Measurements from ENCODE around the gene SMAP2.
"Not testable (repeated sequence)": the region's sequence is repeated elsewhere in the genome, so short reads cannot be mapped to it uniquely, and the experiment has no call there.

SMAP2 gene

GRCh38 chr1:40373323-40374283 is at the start of gene SMAP2:
SMAP2 (plus strand) TSS chr1:40373727; CDS start chr1:40374121, 394 bp downstream.
- peak; percentile 75 for DNase-seq (ENCODE audit: low read depth, low spot score)

DNA sequence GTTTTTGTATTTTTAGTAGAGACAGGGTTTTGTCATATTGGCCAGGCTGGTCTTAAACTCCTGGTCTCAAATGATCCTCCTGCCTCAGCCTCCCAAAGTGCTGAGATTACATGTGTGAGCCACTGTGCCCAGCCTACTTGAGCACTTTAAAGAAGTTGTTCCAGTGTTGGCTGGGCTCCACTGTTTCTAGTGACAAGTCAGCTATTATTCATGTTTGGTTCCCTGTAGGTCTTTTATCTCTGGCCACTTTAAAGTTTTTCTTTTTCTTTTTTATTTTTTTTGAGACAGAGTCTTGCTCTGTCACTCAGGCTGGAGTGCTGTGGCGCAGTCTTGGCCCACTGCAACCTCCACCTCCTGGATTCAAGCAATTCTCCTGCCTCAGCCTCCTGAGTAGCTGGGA is 42.1 kb upstream of the SMAP2 start:
- DNase-seq (ENCODE audit: low read depth, low spot score): not testable (repeated sequence)

DNA sequence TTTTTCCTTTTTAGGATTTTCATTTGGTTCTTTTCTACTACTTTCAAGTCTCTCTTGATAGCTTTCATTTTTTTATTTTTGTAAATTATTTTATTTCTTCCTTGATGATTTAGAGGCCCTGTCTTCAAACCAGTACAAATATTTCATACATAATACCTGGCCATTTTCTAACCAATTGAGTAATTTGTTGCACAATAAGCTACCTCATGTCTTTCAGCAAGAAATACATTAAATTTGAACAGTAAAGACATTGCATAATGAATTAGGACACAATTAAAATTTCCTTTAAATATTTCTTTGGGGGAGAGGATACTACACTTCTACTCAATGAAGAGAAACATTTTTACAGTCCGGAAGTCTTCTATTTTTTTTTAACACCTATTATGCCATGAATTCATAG is 40.8 kb upstream of the SMAP2 start:
- no peak for DNase-seq (ENCODE audit: low read depth, low spot score)

DNA sequence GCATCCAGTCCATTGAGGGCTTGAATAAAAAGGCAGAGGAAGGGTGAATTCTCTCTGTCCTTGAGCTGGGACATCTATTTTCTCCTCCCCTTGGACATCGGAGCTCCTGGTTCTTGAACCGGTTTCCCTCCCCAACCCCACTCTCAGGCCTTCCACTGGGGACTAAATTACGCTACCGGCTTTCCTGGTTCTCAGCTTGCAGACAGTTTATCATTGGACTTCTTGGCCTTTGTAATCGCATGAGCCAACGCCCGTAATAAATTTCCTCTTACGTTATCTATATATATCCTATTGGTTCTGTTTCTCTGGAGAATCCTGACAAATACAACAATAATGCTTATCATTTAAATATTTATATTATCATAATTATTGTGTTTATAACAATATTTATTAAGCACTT is 36.1 kb upstream of the SMAP2 start:
- no peak for DNase-seq (ENCODE audit: low read depth, low spot score)

DNA sequence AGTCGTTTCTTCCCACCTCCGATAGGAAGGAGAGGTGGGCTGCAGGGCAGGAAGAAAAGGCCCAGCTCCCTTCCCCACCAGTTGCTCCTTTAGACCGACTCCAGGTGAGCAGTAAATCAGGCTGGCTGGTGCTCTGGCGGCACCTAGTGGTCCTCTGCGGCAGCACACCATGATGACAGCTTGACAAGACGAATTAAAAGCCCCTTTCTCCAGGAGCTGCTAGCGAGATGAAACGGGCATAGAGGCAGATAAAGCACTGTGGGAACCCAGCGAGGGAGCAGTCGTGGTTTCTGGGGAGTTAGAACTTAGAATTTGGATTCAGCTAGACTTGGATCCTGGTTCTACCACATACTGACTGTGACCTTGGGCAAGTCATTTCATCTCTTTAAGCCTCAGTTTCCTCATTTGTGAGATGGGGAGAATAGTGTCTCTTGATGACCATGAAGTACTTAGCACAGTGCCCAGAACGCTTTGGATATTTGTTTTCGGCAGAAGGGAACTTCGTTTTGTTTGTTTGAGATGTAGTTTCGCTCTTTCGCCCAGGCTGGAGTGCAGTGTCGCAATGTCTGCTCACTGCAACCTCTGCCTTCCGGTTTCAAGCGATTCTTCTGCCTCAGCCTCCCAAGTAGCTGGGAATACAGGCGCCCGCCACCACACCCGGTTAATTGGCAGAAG is 34.6 kb upstream of the SMAP2 start:
- peak; percentile 47 for DNase-seq (ENCODE audit: low read depth, low spot score)

DNA sequence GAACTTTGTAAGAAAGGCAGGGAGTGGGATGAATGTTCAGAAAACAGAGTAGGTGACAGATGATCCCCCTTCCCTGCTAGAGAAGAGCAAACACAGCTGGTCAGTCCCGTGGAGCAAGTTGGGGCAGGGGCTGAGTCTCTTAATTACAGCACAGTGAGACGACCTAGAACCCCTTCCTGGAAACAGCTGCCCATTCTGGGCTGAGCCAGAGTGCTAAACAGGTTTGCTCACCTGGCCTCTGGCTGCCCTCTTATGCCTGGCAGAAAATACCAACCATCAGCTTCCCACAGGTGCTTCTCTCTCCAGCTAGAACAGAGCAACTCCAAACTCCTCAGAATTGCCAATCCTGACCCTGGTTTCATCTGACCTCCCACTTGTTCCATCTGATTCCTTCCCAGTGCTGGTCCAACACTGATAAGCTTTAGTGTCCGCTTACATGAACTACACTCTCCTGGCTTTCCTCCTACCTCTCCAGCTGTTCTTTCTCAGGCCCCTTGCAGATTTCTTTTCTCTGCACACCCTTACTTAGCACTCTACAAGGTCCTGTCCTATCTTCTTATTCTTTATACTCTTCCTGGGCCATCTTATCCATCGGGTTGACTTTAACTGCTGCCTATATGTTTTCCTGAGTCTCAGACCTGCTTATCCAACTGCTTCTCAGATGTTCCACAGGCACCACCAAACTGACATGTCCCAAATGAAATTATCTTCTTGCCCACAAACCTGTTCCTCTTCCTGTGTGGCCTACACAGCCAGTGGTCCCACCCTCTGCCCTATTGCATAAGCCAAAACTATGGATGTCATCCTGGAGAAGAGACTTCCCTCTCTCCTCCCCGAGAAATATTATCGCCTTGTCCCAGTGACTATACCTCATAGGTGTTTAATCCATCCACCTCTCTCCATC is 33.9 kb upstream of the SMAP2 start:
- DNase-seq (ENCODE audit: low read depth, low spot score): no peak

DNA sequence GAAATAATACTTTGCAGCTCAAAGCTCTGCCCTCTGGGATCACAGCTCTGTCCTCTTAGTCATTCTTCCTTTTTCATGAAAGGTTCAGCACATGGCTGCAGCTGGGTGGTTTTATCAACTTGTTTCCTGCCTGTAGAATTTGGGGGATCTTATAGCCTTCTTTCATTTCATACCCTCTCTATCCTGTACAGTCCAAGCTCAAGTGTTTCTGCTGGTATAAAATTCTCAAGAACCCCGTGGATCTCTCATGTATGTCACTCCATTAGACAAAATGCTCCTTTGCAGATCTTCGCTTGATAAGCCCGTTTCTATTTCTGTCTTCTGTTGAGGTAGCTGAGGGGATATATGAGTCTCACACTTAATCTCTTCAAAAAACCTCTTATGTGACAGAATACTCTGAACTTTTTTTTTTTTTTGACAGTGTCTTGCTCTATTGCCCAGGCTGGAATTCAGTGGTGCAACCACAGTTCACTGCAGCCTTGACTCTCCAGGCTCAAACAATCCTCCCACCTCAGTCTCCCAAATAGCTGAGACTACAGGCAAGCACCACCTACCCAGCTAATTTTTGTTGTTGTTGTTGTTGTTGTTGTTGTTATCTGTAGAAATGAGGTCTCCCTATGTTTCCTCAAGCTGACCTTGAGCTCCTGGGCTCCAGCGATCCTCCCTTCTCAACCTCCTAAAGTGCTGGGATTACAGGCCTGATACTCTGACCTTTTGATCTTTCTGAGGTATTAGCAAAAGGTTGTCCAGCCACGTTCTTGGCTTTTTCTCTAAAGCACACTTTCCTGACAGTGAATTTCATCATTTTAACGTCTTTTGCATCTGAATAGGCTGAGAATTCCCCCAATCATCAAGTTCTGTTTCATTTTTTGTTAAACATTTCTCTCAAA is 31.8 kb upstream of the SMAP2 start:
- DNase-seq (ENCODE audit: low read depth, low spot score): no peak

DNA sequence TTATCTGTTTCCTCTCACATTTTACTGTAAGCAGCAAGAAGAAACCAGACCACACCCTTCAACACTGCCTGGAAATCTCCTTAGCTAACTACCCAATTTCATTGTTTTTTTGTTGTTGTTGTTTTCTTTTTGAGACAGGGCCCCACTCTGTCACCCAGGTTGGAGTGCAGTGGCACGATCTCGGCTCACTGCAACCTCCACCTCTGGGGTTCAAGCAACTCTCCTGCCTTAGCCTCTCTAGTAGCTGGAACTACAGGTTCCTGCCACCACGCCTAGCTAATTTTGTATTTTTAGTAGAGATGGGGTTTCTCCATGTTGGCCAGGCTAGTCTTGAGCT is 31.2 kb upstream of the SMAP2 start:
- DNase-seq (ENCODE audit: low read depth, low spot score): not testable (repeated sequence)

GRCh38 chr1:40344597-40344996 is 28.9 kb upstream of the SMAP2 start:
- no peak for DNase-seq (ENCODE audit: low read depth, low spot score)

DNA sequence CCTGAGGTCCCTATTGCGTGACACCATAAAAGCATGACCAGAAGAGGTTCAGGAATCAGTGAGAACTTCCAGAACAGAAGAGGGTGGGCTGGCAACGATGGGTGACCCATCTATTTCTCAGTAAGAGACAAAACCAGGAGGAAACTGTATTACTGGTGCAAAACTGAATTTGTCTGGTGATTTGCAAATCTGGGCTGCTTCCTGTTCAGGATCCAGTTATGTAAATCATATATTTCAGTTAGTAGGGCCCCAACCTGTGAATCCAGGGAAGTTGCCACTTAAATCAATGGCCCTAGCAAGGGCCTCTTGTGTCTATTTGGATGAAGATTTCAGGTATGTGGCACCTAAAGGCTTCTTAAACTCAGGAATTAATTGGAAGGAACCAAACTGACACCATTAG is 23.1 kb upstream of the SMAP2 start:
- no peak for DNase-seq (ENCODE audit: low read depth, low spot score)

GRCh38 chr1:40351124-40351523 is 22.4 kb upstream of the SMAP2 start:
- DNase-seq (ENCODE audit: low read depth, low spot score): no peak

DNA sequence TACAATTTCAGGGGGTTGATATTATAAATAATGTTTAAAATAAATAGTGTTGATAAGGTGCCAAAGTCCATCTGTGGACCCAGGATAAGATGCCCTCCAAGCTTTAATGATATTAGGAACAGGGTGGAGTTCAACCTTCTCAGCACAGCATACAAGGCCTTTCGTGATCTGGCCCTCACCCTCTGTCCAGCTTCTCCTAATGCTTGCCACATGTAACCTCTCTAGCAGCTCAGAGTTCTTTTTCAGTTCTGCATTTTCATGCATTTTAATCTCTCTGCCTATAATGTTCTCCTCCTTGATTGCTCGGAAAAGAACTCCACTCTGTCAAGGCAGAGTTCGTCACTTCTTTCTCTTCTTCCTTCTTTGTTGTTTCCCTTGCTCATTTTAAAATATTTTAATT is 21.4 kb upstream of the SMAP2 start:
- no peak for DNase-seq (ENCODE audit: low read depth, low spot score)

DNA sequence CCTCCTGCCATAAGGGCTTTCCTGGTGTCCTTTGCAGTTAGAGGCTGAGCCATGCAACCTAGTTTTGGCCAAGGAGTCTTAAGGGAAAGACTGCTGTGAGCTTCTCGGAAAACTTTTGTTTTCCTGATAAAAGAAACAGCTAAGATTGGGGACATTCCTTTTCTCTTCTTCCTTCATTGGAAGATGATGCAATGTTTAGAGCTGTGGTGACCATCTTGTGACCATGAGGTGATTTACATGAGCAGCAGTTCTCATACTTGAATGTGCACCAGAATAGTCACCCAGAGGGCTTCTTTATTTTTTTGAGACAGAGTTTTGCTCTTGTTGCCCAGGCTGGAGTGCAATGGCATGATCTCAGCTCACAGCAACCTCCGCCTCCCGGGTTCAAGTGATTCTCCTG is 20.4 kb upstream of the SMAP2 start:
- DNase-seq (ENCODE audit: low read depth, low spot score): no peak

- DNase-seq (ENCODE audit: low read depth, low spot score): no peak
These were observed 15.9 kb upstream of the SMAP2 start for GRCh38 chr1:40357625-40358024.

DNA sequence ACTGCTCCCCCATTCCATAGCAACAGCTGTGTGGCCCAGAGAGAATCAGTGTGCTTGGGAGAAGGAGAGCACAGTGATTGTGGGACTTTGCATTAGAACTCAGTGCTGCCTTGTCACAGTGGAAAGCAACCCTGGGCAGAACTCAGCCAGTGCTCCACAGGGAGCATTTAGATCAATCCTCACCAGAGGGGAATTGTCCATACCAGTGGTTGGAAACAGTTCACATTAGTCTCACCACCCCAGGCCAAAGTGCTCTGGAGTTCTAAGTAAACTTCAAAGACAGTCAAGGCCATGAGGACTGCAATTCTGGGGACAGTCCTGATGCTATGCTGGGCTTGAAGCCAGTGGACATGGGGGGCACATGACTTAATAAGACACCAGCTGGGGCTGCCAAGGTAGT is 12.9 kb upstream of the SMAP2 start:
- no peak for DNase-seq (ENCODE audit: low read depth, low spot score)

DNA sequence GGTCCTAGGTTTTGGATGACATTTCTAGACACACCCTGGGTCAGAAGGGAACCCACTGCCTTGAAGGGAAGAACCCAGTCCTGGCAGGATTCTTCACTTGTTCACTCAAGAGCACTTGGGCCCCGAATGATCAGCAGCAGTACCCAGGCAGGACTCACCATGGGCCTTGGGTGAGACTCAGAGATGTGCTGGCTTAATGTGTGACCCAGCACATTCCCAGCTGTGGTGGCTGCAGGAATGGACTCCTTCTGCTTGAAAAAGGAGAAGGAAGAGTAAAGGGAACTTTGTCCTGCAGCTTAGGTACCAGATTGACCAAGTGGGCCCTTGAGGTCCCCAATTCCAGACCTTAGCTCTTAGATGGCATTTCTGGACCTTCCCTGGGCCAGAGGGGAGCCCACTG is 12.3 kb upstream of the SMAP2 start:
- no peak for DNase-seq (ENCODE audit: low read depth, low spot score)

- no peak for DNase-seq (ENCODE audit: low read depth, low spot score)
These were observed 11.9 kb upstream of the SMAP2 start for GRCh38 chr1:40361637-40362036.

DNA sequence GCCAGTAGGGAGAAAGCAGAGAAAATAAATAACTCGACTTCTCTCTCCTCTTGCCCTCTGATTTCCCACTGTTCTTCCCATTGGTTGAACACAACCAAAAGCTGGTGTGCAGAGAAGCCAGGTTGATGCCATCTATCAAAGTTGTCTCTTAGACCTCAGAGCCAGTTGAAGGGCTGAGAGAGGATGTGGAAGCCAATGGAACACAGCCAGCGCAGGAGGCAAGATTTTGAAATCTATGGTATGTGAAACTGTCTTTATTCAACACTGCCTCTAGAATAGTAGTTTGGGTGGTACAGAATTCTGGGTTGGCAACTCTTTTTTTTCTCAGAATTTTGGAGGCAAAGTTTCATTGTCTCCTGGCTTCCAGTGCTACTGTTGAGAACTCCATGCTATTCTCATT is 11.3 kb upstream of the SMAP2 start:
- no peak for DNase-seq (ENCODE audit: low read depth, low spot score)

DNA sequence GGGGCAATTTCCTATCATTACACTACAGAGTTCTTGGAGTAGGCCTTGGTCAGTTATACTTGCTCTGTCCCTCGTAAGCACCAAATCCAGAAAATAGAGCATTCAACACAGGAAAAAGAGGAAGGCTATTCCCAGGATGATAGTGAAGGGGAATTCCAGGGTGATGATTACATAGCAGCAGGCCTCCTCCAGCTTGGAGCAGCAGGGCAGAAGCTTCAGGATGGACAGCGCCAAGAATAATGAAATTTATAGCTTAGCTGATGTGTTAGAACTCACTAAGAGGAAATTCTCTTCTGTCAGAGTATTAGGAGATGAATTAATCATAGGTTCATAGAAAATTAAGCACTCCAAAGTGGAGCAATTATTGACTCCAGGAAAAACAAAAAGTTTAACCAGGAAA is 10.8 kb upstream of the SMAP2 start:
- DNase-seq (ENCODE audit: low read depth, low spot score): no peak

- DNase-seq (ENCODE audit: low read depth, low spot score): no peak
These were observed 9.8 kb upstream of the SMAP2 start for GRCh38 chr1:40363721-40364120.

DNA sequence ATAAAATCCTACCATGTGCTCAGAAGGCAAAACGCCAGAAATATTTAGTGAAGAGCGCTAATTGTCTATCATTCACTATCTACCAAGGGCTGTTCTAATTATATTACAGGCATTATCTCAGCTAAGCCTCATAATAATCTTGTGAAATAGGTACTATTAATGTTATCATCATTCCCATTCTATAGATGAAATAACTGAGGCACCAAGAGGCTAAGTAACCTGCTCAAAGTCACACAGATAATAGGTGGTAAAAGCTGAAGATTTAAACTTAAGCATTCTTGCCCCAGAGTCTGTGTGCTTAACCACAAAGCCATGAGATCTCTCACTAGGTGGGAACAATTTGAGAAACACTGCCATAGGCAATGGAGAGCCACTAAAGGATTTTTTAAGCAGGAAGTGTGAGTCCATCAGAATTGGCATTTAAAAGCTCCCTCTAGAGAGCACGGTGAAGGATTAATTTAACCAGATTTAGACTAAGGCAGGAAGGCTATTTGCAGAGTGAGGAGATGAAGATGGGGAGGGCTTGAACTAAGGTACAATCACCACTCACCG is 1.7 kb upstream of the SMAP2 start:
- DNase-seq (ENCODE audit: low read depth, low spot score): no peak
